Measurements from ENCODE around the gene PLA1A.
"Not testable (repeated sequence)": the region's sequence is repeated elsewhere in the genome, so short reads cannot be mapped to it uniquely, and the experiment has no call there.

PLA1A gene

DNA sequence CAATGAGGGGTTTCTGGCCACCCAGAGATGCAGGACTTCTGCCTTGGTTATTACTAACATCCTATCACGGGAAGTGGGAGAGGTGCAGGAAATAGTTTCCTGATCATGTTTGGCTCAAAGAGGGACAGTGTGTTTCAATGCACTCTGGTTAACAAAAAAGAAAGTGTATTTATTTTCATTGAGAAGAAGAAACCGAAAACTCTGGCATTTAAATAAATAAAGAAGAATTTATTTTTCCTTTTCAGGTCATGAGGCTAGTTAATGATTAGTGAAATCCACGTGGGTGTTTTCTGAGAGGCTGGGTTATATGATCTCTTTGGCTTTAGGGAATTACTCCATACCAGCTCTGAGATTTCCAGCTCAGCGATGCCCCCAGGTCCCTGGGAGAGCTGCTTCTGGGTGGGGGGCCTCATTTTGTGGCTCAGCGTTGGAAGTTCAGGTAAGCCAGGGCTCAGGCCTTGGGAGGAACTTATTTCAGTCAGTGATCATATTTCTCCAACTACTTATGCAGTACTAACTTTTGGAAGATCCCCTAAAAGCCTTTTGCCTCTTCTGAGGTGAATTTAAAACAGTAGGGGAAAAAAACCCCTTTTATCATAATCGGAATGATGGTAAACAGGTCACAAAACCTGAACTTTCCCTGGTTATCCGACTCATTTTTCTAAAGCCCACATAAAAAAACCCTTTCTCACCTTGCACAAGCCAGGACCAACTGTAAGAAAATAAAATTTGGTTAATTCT is at the start of gene PLA1A:
PLA1A (plus strand) TSS at position 338 of the 741 bp plus-strand sequence; CDS start at position 367, 29 bp downstream.
- no peak for DNase-seq (ENCODE audit: low read depth)

DNA sequence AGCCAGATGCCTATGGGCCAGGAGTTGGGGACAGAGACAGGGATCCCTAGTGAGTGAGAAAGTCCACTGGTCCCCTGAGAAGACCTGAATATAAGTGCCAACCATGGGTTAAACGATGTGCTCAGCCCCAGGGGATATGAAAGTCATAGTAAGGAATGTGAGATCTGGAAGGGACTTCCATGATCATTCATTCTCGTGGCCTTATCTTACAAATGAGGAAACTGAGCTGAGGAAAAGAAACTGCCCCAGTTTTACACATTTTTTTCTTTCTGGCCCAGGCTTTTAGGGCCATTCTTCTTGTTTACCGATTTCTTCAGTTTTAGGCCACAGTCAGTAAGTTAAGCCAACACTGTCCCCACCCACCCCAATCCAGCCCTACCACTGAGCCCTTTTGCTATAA is 49.3 kb upstream of the PLA1A start:
- no peak for DNase-seq (ENCODE audit: low read depth)

GRCh38 chr3:119550192-119550910 is 47.3 kb upstream of the PLA1A start:
- no peak for DNase-seq (ENCODE audit: low read depth)

GRCh38 chr3:119551598-119551997 is 46.1 kb upstream of the PLA1A start:
- no peak for DNase-seq (ENCODE audit: low read depth)

DNA sequence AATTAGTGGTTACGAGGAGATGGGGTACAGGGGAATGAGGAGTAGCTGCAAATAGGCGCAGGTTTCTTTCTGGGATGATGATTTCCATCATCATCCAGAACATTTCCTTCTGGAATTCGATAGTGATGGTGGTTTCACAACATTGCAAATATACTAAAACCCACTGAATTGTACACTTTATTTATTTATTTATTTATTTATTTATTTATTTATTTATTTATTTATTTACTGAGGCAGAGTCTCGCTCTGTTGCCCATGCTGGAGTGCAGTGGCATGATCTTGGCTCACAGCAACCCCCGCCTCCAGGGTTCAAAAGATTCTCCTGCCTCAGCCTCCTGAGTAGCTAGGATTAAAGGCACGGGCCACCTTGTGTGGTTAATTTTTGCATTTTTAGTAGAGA is 44.8 kb upstream of the PLA1A start:
- not testable (repeated sequence) for DNase-seq (ENCODE audit: low read depth)

DNA sequence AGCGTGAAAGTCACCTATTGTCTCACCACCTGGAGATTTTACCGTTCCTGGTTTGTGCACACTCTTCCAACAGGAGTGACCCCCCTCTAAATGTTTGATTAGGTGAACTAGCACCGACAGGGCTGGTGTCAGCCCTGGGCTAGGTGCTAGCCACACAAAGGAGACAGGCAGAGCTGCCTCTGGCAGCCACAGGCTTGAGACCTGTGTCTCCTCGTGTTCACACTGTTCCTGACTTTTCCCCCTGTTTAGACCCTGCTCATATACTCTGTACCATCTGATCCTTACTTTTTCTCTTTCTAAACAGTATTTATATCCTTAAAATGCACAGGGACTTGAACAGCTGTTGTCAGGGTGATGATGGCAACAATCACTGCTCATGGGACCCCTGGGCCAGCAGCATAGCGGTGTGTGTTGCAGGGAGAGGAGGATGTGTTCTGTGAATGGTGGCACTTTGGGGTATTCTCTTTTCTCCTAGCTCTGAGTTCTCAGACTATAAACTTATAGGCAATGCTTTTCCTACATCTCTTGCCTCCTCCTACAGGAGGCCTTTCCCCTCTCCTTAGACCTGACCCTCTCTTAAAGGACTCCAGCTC is 43.8 kb upstream of the PLA1A start:
- no peak for DNase-seq (ENCODE audit: low read depth)

DNA sequence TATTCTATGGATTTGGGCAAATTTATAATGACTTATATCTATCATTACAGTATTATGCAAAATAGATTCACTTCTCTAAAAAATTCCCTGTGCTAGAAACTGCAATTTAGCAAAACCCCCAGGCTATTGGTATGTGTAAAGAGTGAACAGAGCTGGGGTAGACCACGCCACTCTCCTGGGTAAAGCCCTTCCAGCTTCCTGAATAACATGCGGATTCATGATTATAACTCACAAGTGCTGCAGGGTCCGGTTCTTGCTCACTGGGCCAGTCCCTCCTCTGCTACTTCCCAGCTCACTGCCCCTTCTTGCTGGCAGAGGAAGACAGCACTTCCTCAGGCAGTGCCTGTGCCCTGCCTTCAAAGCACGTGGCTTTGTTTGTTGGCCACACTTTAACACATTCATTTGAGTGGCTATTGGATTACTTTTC is 42.4 kb upstream of the PLA1A start:
- DNase-seq (ENCODE audit: low read depth), result no peak

GRCh38 chr3:119555929-119556328 is 41.8 kb upstream of the PLA1A start:
- no peak for DNase-seq (ENCODE audit: low read depth)

- no peak for DNase-seq (ENCODE audit: low read depth)
These were observed 40.4 kb upstream of the PLA1A start for GRCh38 chr3:119557192-119557876.

- no peak for DNase-seq (ENCODE audit: low read depth)
These were observed 39.8 kb upstream of the PLA1A start for GRCh38 chr3:119557877-119558269.

DNA sequence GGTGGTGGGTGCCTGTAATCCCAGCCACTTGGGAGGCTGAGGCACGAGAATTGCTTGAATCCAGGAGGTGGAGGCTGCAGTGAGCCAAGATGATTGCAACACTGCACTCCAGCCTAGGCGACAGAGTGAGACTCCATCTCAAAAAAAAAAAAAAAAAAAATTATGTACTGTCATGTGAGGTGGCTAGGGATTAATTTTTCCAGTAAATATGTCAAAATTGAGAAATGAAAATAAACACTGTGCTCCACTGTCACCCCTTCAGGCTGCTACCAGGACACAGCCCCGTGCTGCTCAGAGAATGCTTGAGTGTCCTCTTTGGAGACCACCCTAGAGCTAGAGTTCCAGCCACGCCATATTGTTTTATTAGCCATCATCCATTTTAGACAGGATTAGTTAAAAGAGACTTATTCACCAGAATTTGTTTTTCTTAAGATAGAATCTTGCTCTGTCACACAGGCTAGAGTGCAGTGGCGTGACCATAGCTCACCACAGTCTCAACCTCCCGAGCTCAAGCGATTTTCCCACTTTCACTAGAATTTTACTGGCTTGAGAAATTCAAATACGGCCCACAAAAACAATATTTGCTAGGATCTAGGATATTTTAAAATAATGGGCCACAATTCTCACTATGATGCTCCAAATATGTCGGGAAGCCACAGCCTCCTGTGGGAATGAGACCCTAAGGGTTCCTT is 38.9 kb upstream of the PLA1A start:
- no peak for DNase-seq (ENCODE audit: low read depth)

DNA sequence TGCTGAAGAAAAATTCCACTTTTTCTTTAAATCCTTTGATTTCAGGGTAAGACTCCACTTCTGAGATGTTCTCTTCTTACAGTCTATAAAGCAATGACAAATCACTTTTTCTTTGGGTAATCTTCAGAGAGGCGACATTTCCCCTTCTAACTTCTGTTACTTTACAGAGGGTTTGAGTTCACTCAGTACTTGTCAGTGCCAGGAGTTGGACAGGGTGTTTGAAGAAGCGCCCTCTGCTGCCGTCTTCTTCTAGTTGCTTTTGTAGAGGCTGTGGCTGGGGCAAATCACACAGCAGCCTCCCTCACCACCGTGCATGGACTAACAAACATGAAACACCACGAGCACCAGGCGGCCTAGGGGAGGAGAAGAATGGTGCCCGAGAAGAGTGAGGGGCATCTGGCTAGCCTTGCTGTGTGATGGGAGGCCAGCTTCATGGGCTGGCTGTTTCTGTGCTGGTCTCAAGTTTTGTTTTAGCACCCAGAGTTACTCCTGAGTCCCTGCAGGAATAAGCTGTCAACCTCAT is 38.2 kb upstream of the PLA1A start, which contains the start of gene CD80:
CD80 (minus strand) TSS at position 174 of the 523 bp plus-strand sequence. CDS start 1,886 bp downstream, outside the sequence.
- no peak for DNase-seq (ENCODE audit: low read depth)

DNA sequence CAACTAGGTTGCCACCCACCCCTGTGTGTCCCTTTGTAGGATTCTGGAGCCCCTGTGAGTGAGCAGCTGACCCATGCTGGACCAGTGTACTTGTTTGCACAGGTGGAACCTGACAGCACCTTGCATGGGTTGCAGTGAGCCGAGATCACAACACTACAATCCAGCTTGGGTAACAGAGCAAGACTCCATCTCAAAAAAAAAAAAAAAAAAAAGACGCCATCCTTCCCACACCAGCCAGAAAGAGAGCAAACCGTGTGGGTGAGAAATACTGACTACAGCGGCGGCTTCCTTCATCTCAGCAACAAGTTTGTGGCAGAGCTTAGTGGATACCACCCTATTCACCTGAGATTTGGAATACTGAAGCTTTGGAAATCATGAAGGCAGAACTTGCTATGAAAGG is 37.5 kb upstream of the PLA1A start:
- no peak for DNase-seq (ENCODE audit: low read depth)

DNA sequence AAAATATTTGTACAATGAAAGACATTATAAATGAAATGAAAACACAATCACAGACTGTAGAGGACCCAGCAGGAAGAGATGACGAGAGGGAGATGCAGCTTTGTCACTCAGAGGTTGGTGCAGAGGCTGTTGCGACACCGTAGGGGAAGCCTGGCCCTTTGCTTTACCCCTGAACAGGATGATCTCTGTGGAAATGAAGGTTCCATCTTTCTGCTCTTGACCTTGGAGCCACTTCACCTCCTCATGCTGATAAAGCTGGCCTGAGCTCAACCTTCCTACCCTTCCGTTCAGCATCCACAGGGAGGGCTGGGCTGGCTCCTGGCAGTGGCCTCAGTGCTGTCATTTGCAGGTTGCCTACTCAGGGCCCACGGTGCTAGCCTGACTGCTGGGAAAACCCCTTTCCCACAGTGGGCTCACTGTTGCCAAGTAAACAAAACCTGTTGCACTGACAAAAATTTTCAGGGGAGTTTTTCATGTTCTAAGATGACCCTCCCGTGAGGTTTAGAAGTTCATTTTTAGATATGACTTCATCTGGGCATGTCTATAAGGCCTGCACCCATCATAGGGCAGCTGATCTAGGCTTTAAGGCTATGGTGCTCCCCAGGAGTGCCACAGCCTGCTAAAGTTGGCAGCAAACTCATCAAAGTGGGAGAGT is 35.3 kb upstream of the PLA1A start:
- DNase-seq (ENCODE audit: low read depth), result no peak

- not testable (repeated sequence) for DNase-seq (ENCODE audit: low read depth)
These were observed 34.4 kb upstream of the PLA1A start for GRCh38 chr3:119563334-119563733.

- DNase-seq (ENCODE audit: low read depth), result no peak
These were observed 28.5 kb upstream of the PLA1A start for GRCh38 chr3:119569156-119569555.

- no peak for DNase-seq (ENCODE audit: low read depth)
These were observed 27.5 kb upstream of the PLA1A start for GRCh38 chr3:119570229-119570628.

GRCh38 chr3:119571230-119571629 is 26.5 kb upstream of the PLA1A start:
- DNase-seq (ENCODE audit: low read depth), result no peak

GRCh38 chr3:119571688-119572087 is 26.0 kb upstream of the PLA1A start:
- no peak for DNase-seq (ENCODE audit: low read depth)

GRCh38 chr3:119575507-119575906 is 22.2 kb upstream of the PLA1A start:
- DNase-seq (ENCODE audit: low read depth), result no peak
